ENCODE data around the gene DES. TPM values are rescaled to one million over a fixed set of nuclear protein-coding genes. Genes with fewer than 3 reads are reported as not detected.

The DES gene
- total RNA-seq, 2 donors from 2014 or later, result 12.7 to 23.1 TPM

DNA sequence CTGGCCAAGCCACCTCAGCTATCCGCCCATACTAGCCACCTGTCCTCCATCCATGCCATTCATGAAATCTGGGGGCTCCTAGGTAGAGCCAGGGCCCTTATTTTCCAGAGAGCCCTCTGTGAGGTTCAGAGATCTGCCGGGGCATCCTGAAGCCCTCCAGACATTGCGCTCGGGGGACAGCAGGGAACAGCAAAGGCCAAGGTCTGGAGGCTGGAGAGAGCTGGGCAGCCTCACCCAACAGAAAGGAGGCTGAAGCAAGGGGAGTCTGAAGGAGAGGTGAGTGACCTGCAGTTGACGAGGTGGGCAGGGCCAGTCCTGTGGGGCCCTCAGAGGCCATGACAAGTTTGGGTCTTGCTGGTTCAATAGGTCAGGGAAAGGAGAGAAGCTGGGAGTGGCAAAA, 8.6 kb upstream of the DES start:
- no peaks in the 10 kb centered on the region for H3K4me1 ChIP-seq
- ATAC-seq (no peak), DNase-seq (no peak)
- no peaks in the 10 kb centered on the region for H3K9me3 ChIP-seq
- H3K27me3 ChIP-seq, result no peaks in the 10 kb centered on the region
- WGBS, 2 donors, result 81 to 92% methylated on average over 5 of the region's 5 CpGs
- TF ChIP-seq POLR2A (IDR thresholded peaks at IDR 0.05) (no peak), CTCF (IDR thresholded peaks at IDR 0.05) (no peak)
- intact Hi-C loops (cut with DNase I), result loop anchor here (5.0 kb wide), 1 partner anchor 118 kb away; no protein-coding TSS in a partner anchor
- no peaks in the 10 kb centered on the region for H3K36me3 ChIP-seq (replicated peaks in 1 of 2; ENCODE audit: insufficient read depth in 1 of 2, low read depth in 2 of 2)
- no peak overlapping the region for H3K4me3 ChIP-seq
- no peak overlapping the region for H3K27ac ChIP-seq

DNA sequence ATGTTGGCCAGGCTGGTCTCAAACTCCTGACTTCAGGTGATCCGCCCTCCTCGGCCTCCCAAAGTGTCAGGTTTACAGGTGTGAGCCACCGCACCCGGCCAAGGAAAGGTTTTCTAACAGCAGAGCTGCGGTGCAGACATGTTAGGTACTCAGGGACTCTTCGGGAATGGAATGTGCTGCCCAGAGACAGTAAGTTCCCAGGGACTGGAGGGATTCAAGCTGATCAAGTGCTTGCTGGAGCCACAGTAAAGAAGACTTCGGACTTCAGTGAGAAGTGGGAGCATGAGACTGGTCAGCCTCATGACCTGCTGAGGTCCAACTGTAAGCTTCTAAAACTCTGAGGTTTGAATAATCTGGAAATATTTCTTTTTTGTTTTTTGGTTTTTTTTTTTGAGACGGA, 7.8 kb upstream of the DES start:
- H3K4me1 ChIP-seq, result no peaks in the 10 kb centered on the region
- TF ChIP-seq CTCF (IDR thresholded peaks at IDR 0.05), result no peak
- no peak for TF ChIP-seq POLR2A (IDR thresholded peaks at IDR 0.05)
- H3K4me3 ChIP-seq, result no peak overlapping the region
- H3K27me3 ChIP-seq, result no peaks in the 10 kb centered on the region
- ATAC-seq (no peak), DNase-seq (no peak)
- H3K36me3 ChIP-seq (replicated peaks in 1 of 2; ENCODE audit: insufficient read depth in 1 of 2, low read depth in 2 of 2), result no peaks in the 10 kb centered on the region
- intact Hi-C loops (cut with DNase I), result no loop called here
- H3K9me3 ChIP-seq, result no peaks in the 10 kb centered on the region
- H3K27ac ChIP-seq, result no peak overlapping the region
- 80 to 89% methylated on average over 2 to 8 of the region's 8 CpGs for WGBS, 2 donors

- intact Hi-C loops (cut with DNase I), result no loop called here
- no peak overlapping the region for H3K27ac ChIP-seq
- H3K27me3 ChIP-seq, result peaks cover 0 to 12% of the 10 kb centered on the region in 2 donors
- H3K4me3 ChIP-seq, result no peak overlapping the region
- WGBS, 2 donors, result 74% methylated on average over 4 of the region's 4 CpGs
- no peaks in the 10 kb centered on the region for H3K9me3 ChIP-seq
- no peaks in the 10 kb centered on the region for H3K36me3 ChIP-seq (replicated peaks in 1 of 2; ENCODE audit: insufficient read depth in 1 of 2, low read depth in 2 of 2)
- no peak for TF ChIP-seq POLR2A (IDR thresholded peaks at IDR 0.05)
- no peak for TF ChIP-seq CTCF (IDR thresholded peaks at IDR 0.05)
- DNase-seq (no peak), ATAC-seq (no peak)
- peaks cover 10% of the 10 kb centered on the region for H3K4me1 ChIP-seq
Observed at GRCh38 chr2:219414857-219415256, 3.3 kb upstream of the DES start.

DNA sequence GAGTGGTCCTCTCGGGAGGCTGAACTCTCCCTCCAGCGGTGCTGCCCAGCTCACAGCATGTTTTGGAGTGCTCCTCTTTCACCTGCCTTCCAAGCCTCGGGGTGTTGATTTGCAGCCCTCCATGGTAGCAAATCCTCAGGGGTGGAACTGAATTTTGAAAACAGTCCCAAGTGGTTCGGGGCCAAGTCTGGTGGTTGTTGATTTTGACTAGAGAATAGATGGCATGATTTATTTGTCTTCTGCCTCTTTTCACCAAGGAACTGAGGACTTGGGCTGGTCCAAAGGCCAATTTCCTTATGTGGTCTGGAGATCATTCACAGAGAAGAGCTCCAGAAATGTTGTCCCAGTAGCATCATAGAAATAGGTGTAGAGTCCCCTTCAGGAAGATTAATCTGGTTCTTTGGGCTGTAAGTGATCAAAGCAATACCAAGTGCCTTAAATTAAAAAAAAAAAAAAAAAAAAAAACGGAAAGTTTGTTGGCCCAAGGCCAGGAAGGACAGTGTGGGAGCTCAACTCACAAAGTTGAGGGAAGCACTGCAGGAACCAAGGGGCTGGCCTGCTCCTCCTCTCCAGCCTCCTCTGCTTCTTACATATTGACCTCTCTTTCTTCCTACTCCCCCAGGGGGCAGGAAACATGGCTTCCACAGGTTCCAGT, 2.5 kb upstream of the DES start:
- TF ChIP-seq CTCF (IDR thresholded peaks at IDR 0.05) (no peak), POLR2A (IDR thresholded peaks at IDR 0.05) (no peak)
- intact Hi-C loops (cut with DNase I), result no loop called here
- WGBS, 2 donors, result 59 to 67% methylated on average over 5 of the region's 5 CpGs
- H3K4me1 ChIP-seq, result peaks cover 10% of the 10 kb centered on the region
- peaks cover 0 to 12% of the 10 kb centered on the region in 2 donors for H3K27me3 ChIP-seq
- DNase-seq, result no peak
- no peaks in the 10 kb centered on the region for H3K36me3 ChIP-seq (replicated peaks in 1 of 2; ENCODE audit: insufficient read depth in 1 of 2, low read depth in 2 of 2)
- H3K27ac ChIP-seq, result no peak overlapping the region
- no peak overlapping the region for H3K4me3 ChIP-seq
- H3K9me3 ChIP-seq, result no peaks in the 10 kb centered on the region
- ATAC-seq, result no peak

DNA sequence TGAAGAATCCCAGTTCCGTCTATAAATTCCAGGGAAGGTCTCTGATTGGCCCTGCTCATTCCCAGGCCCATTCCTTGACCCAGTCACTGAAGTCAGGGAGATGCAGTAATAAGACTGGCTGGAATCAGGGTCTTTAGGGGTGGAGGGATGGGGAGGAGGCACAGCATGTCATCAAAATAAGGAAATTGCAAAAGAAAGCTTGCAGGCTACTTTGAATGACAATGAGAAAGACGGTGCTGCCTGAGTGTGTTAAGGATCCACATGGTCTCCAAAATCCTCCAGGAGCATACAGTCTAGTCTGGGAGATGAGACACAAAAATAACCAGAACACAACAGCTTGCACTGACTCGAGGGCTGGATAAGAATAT, 2.0 kb upstream of the DES start:
- intact Hi-C loops (cut with DNase I), result no loop called here
- H3K9me3 ChIP-seq, result no peaks in the 10 kb centered on the region
- peaks cover 10% of the 10 kb centered on the region for H3K4me1 ChIP-seq
- DNase-seq (no peak), ATAC-seq (no peak)
- no peaks in the 10 kb centered on the region for H3K36me3 ChIP-seq (replicated peaks in 1 of 2; ENCODE audit: insufficient read depth in 1 of 2, low read depth in 2 of 2)
- H3K4me3 ChIP-seq, result no peak overlapping the region
- H3K27ac ChIP-seq, result no peak overlapping the region
- WGBS, 2 donors, result 41 to 60% methylated on average over 3 of the region's 3 CpGs
- TF ChIP-seq CTCF (IDR thresholded peaks at IDR 0.05) (no peak), POLR2A (IDR thresholded peaks at IDR 0.05) (no peak)
- peaks cover 0 to 12% of the 10 kb centered on the region in 2 donors for H3K27me3 ChIP-seq

Data from body of pancreas (tissue), 4 donors.